Smooth muscle cell (in vitro differentiated cells): Measurements from ENCODE around the gene RAMACL. TPM values are rescaled to one million over a fixed set of nuclear protein-coding genes. Genes with fewer than 3 reads are reported as not detected.

ENCODE experiments used
- DNase-seq: peaks from one replicate; lab custom pipeline; 2025; ENCODE audit not compliant: unreplicated experiment; lab: John Stamatoyannopoulos, UW
- H2AFZ ChIP-seq: fragments of 200-600 bp; sonication (generic); 2 replicates; pipeline ENCODE4 v1.6.0; 2016; ENCODE audit warnings: antibody characterized with exemption, low read depth, mild to moderate bottlenecking
- H3F3A ChIP-seq: fragments of 200-600 bp; sonication (generic); 2 replicates; pipeline ENCODE4 v1.6.0; 2017; ENCODE audit warnings: antibody characterized with exemption, low read depth
- H3K27ac ChIP-seq: fragments of 200-600 bp; sonication (generic); 2 replicates; pipeline ENCODE4 v1.5.1; 2016; ENCODE audit warnings: low read depth, mild to moderate bottlenecking
- H3K27me3 ChIP-seq: fragments of 200-600 bp; sonication (generic); 2 replicates; pipeline ENCODE4 v1.6.1; 2016; ENCODE audit warnings: low read depth, mild to moderate bottlenecking
- H3K36me3 ChIP-seq: fragments of 200-600 bp; sonication (generic); 2 replicates; pipeline ENCODE4 v1.5.1; 2016; ENCODE audit warnings: low read depth
- H3K4me1 ChIP-seq: fragments of 200-600 bp; sonication (generic); 2 replicates; pipeline ENCODE4 v1.5.1; 2016; ENCODE audit warnings: low read depth
- H3K4me2 ChIP-seq: fragments of 200-600 bp; sonication (generic); 2 replicates; pipeline ENCODE4 v1.6.0; 2016; ENCODE audit warnings: mild to moderate bottlenecking
- H3K4me3 ChIP-seq: fragments of 200-600 bp; sonication (generic); 2 replicates; pipeline ENCODE4 v1.5.1; 2016; ENCODE audit warnings: mild to moderate bottlenecking
- H3K79me2 ChIP-seq: fragments of 200-600 bp; sonication (generic); 2 replicates; pipeline ENCODE4 v1.6.0; 2016; ENCODE audit warnings: low read depth, mild to moderate bottlenecking
- H3K9ac ChIP-seq: fragments of 200-600 bp; sonication (generic); 2 replicates; pipeline ENCODE4 v1.6.0; 2016; ENCODE audit warnings: low read depth
- H3K9me3 ChIP-seq: fragments of 200-600 bp; sonication (generic); replicated peaks from 2 replicates; pipeline ENCODE4 v1.5.1; 2016; ENCODE audit warnings: low read depth
- H4K20me1 ChIP-seq: fragments of 200-600 bp; sonication (generic); 2 replicates; pipeline ENCODE4 v1.6.0; 2016; ENCODE audit warnings: low read depth
- CTCF ChIP-seq: fragments of 200-600 bp; sonication (generic); IDR thresholded peaks from 2 replicates; pipeline ENCODE4 v1.5.1; 2017; ENCODE audit warnings: borderline replicate concordance, mild to moderate bottlenecking, antibody characterized with exemption; ENCODE audit not compliant: insufficient read depth, poor library complexity, severe bottlenecking
- WGBS: methylation state at CpG from one replicate; pipeline ENCODE4 v1.1.7; 2016; ENCODE audit warnings: low lambda C conversion rate; 5-methylcytosine and 5-hydroxymethylcytosine counted together
- polyA plus RNA-seq: library from polyadenylated mRNA; unstranded; fragments of >200 nt; fragmentation: Nextera tagmentation; extraction: Ambion mirVana; gene quantifications from 2 replicates; pipeline ENCODE4 v1.2.1, GENCODE V29; 2016
- total RNA-seq: library from RNA; depleted of rRNA; stranded (reverse); fragments of >200 nt; gene quantifications from 2 replicates; pipeline ENCODE4 v1.2.3, GENCODE V29; 2014

Gene RAMACL
- total and polyA plus RNA-seq, 2 experiments from 2014 or later: 0.13 to 0.14 TPM

GRCh38 chr6:166580076-166581050, 6.1 kb downstream of the RAMACL start:
- Histone ChIP-seq H3K36me3 (no peaks in the 10 kb centered on the region), H2AFZ (no peak overlapping the region), H3K27me3 (no peaks in the 10 kb centered on the region), H3K4me2 (no peak overlapping the region), H3K9ac (no peak overlapping the region), H3K27ac (no peak overlapping the region), H3K4me1 (no peaks in the 10 kb centered on the region), H3K79me2 (no peaks in the 10 kb centered on the region), H3K9me3 (no peaks in the 10 kb centered on the region), H3F3A (no peaks in the 10 kb centered on the region), H3K4me3 (no peak overlapping the region), H4K20me1 (no peaks in the 10 kb centered on the region)
- no peak for TF ChIP-seq CTCF
- WGBS: 84% methylated on average over 17 of the region's 17 CpGs
- DNase-seq: no peak

GRCh38 chr6:166579237-166579850, 7.1 kb downstream of the RAMACL start:
- Histone ChIP-seq H4K20me1 (no peaks in the 10 kb centered on the region), H3F3A (no peaks in the 10 kb centered on the region), H3K9me3 (no peaks in the 10 kb centered on the region), H2AFZ (no peak overlapping the region), H3K4me3 (no peak overlapping the region), H3K4me1 (no peaks in the 10 kb centered on the region), H3K9ac (no peak overlapping the region), H3K27ac (no peak overlapping the region), H3K79me2 (no peaks in the 10 kb centered on the region), H3K4me2 (no peak overlapping the region), H3K36me3 (no peaks in the 10 kb centered on the region), H3K27me3 (no peaks in the 10 kb centered on the region)
- TF ChIP-seq CTCF: no peak
- DNase-seq: no peak
- 95% methylated on average over 9 of the region's 9 CpGs for WGBS

- H4K20me1 ChIP-seq: no peaks in the 10 kb centered on the region
- H3K27ac ChIP-seq: no peak overlapping the region
- H3K9ac ChIP-seq: no peak overlapping the region
- no peaks in the 10 kb centered on the region for H3F3A ChIP-seq
- TF ChIP-seq CTCF: no peak
- 98% methylated on average over 15 of the region's 15 CpGs for WGBS
- no peaks in the 10 kb centered on the region for H3K27me3 ChIP-seq
- H3K4me2 ChIP-seq: no peak overlapping the region
- no peaks in the 10 kb centered on the region for H3K79me2 ChIP-seq
- H3K36me3 ChIP-seq: no peaks in the 10 kb centered on the region
- H3K4me1 ChIP-seq: no peaks in the 10 kb centered on the region
- no peak overlapping the region for H2AFZ ChIP-seq
- no peak overlapping the region for H3K4me3 ChIP-seq
- DNase-seq: no peak
- no peaks in the 10 kb centered on the region for H3K9me3 ChIP-seq
Observed at GRCh38 chr6:166578536-166579236, 7.8 kb downstream of the RAMACL start.
